HG02943 (cell line): ENCODE results near the gene GPR107.

Experiments
- ATAC-seq: cut with Tn5 transposase; IDR thresholded peaks from one replicate; pipeline ENCODE4 v1.9.1; 2021; ENCODE audit warnings: mild to moderate bottlenecking, low read depth, moderate library complexity; ENCODE audit not compliant: unreplicated experiment

GPR107 gene

GRCh38 chr9:130107234-130107861 is 53.6 kb downstream of the GPR107 start:
- ATAC-seq: no peak

GRCh38 chr9:130107955-130108354 is 54.2 kb downstream of the GPR107 start:
- ATAC-seq: no peak

- no peak for ATAC-seq
Observed at GRCh38 chr9:130110166-130110565, 56.5 kb downstream of the GPR107 start.

- no peak for ATAC-seq
Observed at GRCh38 chr9:130110596-130111021, 56.9 kb downstream of the GPR107 start.

- ATAC-seq: no peak
Observed at GRCh38 chr9:130111786-130112537, 58.3 kb downstream of the GPR107 start.

- ATAC-seq: no peak
Observed at GRCh38 chr9:130112538-130113151, 58.9 kb downstream of the GPR107 start.

- no peak for ATAC-seq
Observed at GRCh38 chr9:130114741-130115140, 61.0 kb downstream of the GPR107 start.

- no peak for ATAC-seq
Observed at GRCh38 chr9:130116346-130116745, 62.6 kb downstream of the GPR107 start.

- no peak for ATAC-seq
Observed at GRCh38 chr9:130117376-130117775, 63.7 kb downstream of the GPR107 start.

GRCh38 chr9:130117816-130118632 is 64.3 kb downstream of the GPR107 start:
- no peak for ATAC-seq

- no peak for ATAC-seq
Observed at GRCh38 chr9:130118841-130119518, 65.3 kb downstream of the GPR107 start.

GRCh38 chr9:130119519-130120298 is 66.0 kb downstream of the GPR107 start:
- ATAC-seq: no peak

- ATAC-seq: no peak
Observed at GRCh38 chr9:130120299-130120587, 66.5 kb downstream of the GPR107 start.

GRCh38 chr9:130120832-130121231 is 67.1 kb downstream of the GPR107 start:
- ATAC-seq: no peak

GRCh38 chr9:130122456-130122855 is 68.8 kb downstream of the GPR107 start:
- no peak for ATAC-seq

GRCh38 chr9:130124085-130124860 is 70.6 kb downstream of the GPR107 start:
- ATAC-seq: no peak

- ATAC-seq: no peak
Observed at GRCh38 chr9:130126721-130127433, 73.2 kb downstream of the GPR107 start.

- peak; percentile 67 for ATAC-seq
Observed at GRCh38 chr9:130128251-130128650, 74.5 kb downstream of the GPR107 start.
